Measurements from ENCODE around the gene FIGLA.

GRCh38 chr2:70752396-70752795 is 38.0 kb downstream of the FIGLA start:
- TF ChIP-seq POLR2AphosphoS5 (IDR thresholded peaks at IDR 0.05; ENCODE audit: insufficient read depth in 1 of 2, low read depth in 1 of 2) (no peak), POLR2A (IDR thresholded peaks at IDR 0.05) (no peak)

Data from vagina (tissue), 2 donors.